Nephron progenitor cell (in vitro differentiated cells): ENCODE data around the gene CARD6.
"Not testable (repeated sequence)": the region's sequence is repeated elsewhere in the genome, so short reads cannot be mapped to it uniquely, and the experiment has no call there.

Source experiments
- DNase-seq: peaks from one replicate; pipeline ENCODE4 v3.0.0; 2021
- H3K27ac Mint-ChIP-seq: 2 replicates; pipeline ENCODE4 v1.8.0; 2021; ENCODE audit warnings: mild to moderate bottlenecking, moderate library complexity, mixed read lengths
- H3K27me3 Mint-ChIP-seq: 2 replicates; pipeline ENCODE4 v1.8.0; 2021; ENCODE audit warnings: mild to moderate bottlenecking, low read depth, mixed read lengths; ENCODE audit not compliant: poor library complexity
- H3K36me3 Mint-ChIP-seq: 2 replicates; pipeline ENCODE4 v1.8.0; 2021; ENCODE audit warnings: low read depth, mixed read lengths
- H3K4me1 Mint-ChIP-seq: 2 replicates; pipeline ENCODE4 v1.8.0; 2021; ENCODE audit warnings: mixed read lengths
- H3K4me3 Mint-ChIP-seq: 2 replicates; pipeline ENCODE4 v1.8.0; 2021; ENCODE audit warnings: mild to moderate bottlenecking, moderate library complexity, mixed read lengths
- H3K9me3 Mint-ChIP-seq: 2 replicates; pipeline ENCODE4 v1.8.0; 2021; ENCODE audit warnings: mild to moderate bottlenecking, moderate library complexity, mixed read lengths
- CTCF ChIP-seq: fragments of 200-600 bp; sonication (generic); IDR thresholded peaks from 2 replicates; pipeline ENCODE4 v1.5.0; 2021; ENCODE audit warnings: antibody characterized with exemption

The CARD6 gene

GRCh38 chr5:40813698-40814281, 27.4 kb upstream of the CARD6 start:
- Mint-ChIP-seq H3K36me3 (no peaks in the 10 kb centered on the region), H3K9me3 (no peaks in the 10 kb centered on the region), H3K27me3 (peaks cover 3% of the 10 kb centered on the region), H3K27ac (no peak overlapping the region), H3K4me1 (peaks cover 7% of the 10 kb centered on the region), H3K4me3 (no peak overlapping the region)
- TF ChIP-seq CTCF = no peak
- no peak for DNase-seq

GRCh38 chr5:40823459-40823858, 17.7 kb upstream of the CARD6 start:
- Mint-ChIP-seq H3K36me3 (peaks cover 53% of the 10 kb centered on the region), H3K27ac (peak overlapping the region; percentile 69), H3K4me1 (peaks cover 15% of the 10 kb centered on the region), H3K9me3 (no peaks in the 10 kb centered on the region), H3K27me3 (no peaks in the 10 kb centered on the region), H3K4me3 (no peak overlapping the region)
- DNase-seq = no peak
- TF ChIP-seq CTCF = no peak

- DNase-seq, H3K4me3 Mint-ChIP-seq: not testable (repeated sequence)
These were observed 15.6 kb upstream of the CARD6 start for GRCh38 chr5:40825461-40826043.

GRCh38 chr5:40826489-40827187, 14.5 kb upstream of the CARD6 start:
- H3K4me1 Mint-ChIP-seq = peaks cover 34% of the 10 kb centered on the region
- H3K27ac Mint-ChIP-seq = peak overlapping the region; percentile 43
- no peaks in the 10 kb centered on the region for H3K9me3 Mint-ChIP-seq
- DNase-seq = no peak
- peaks cover 79% of the 10 kb centered on the region for H3K36me3 Mint-ChIP-seq
- H3K4me3 Mint-ChIP-seq = no peak overlapping the region
- TF ChIP-seq CTCF = no peak
- no peaks in the 10 kb centered on the region for H3K27me3 Mint-ChIP-seq

More at GRCh38 chr5:40825461-40826043, 15.6 kb upstream of the CARD6 start:
- Mint-ChIP-seq H3K36me3 (peaks cover 74% of the 10 kb centered on the region), H3K27ac (peak overlapping the region; percentile 82), H3K4me1 (peaks cover 32% of the 10 kb centered on the region)
- not testable (repeated sequence) for H3K27me3 Mint-ChIP-seq, H3K9me3 Mint-ChIP-seq

- Mint-ChIP-seq H3K4me3 (no peak overlapping the region), H3K4me1 (peaks cover 42% of the 10 kb centered on the region)
These were observed 13.8 kb upstream of the CARD6 start for GRCh38 chr5:40827188-40827977.

More at GRCh38 chr5:40827188-40827977, 13.8 kb upstream of the CARD6 start:
- H3K36me3 Mint-ChIP-seq = peaks cover 80% of the 10 kb centered on the region
- TF ChIP-seq CTCF = no peak
- no peaks in the 10 kb centered on the region for H3K27me3 Mint-ChIP-seq
- H3K27ac Mint-ChIP-seq = peak overlapping the region; percentile 43
- DNase-seq = no peak
- H3K9me3 Mint-ChIP-seq = no peaks in the 10 kb centered on the region
